Caco-2 (cell line): ENCODE data around the gene ELN. TPM values are rescaled to one million over a fixed set of nuclear protein-coding genes. Genes with fewer than 3 reads are reported as not detected.

Experiments
- BruUV-seq: library from RNA; stranded (reverse); fragments of 400-500 nt; replicated peaks from 2 replicates; lab custom pipeline; 2021; lab: Mats Ljungman, UMichigan
- CTCF ChIA-PET: fragments of 300-600 bp; sonication (Branson Sonifier 250); formaldehyde crosslinking; loops from one replicate; lab custom pipeline; 2022; ENCODE audit warnings: antibody characterized with exemption; lab: Charles Lee
- POLR2A ChIA-PET: fragments of 300-600 bp; sonication (Branson Sonifier 250); formaldehyde crosslinking; loops from one replicate; lab custom pipeline; 2022; ENCODE audit warnings: antibody characterized with exemption; lab: Charles Lee
- DNase-seq, 2 experiments: peaks; one replicate each; pipeline versions ENCODE4 v3.0.0 to v3.0.0-alpha.2; 2020 to 2022
- H3K27me3 ChIP-seq: replicated peaks from 2 replicates; pipeline ENCODE4 v1.6.0; 2011; ENCODE audit warnings: low read length; ENCODE audit not compliant: control insufficient read depth, insufficient read depth
- H3K36me3 ChIP-seq: 2 replicates; pipeline ENCODE4 v1.5.1; 2011; ENCODE audit warnings: low read length; ENCODE audit not compliant: control insufficient read depth, insufficient read depth
- H3K4me1 ChIP-seq: fragments of 250-450 bp; sonication (Bioruptor Pico); 2 replicates; pipeline ENCODE4 v1.5.1; 2020; ENCODE audit warnings: mild to moderate bottlenecking
- H3K4me3 ChIP-seq: 2 replicates; pipeline ENCODE4 v1.5.1; 2011; ENCODE audit warnings: low read depth, mild to moderate bottlenecking, control low read depth, low read length
- H3K9me3 ChIP-seq: fragments of 250-450 bp; sonication (Bioruptor Pico); 2 replicates; pipeline ENCODE4 v1.5.1; 2020; ENCODE audit warnings: mild to moderate bottlenecking, moderate library complexity
- H3K27ac Mint-ChIP-seq: one replicate; pipeline ENCODE4 v1.8.0; 2022; ENCODE audit warnings: mixed read lengths; ENCODE audit not compliant: unreplicated experiment
- H3K27me3 Mint-ChIP-seq: one replicate; pipeline ENCODE4 v1.8.0; 2022; ENCODE audit warnings: mixed read lengths; ENCODE audit not compliant: insufficient read depth, unreplicated experiment
- H3K36me3 Mint-ChIP-seq: one replicate; pipeline ENCODE4 v1.8.0; 2022; ENCODE audit warnings: mild to moderate bottlenecking, mixed read lengths; ENCODE audit not compliant: insufficient read depth, unreplicated experiment
- H3K4me1 Mint-ChIP-seq: one replicate; pipeline ENCODE4 v1.8.0; 2022; ENCODE audit warnings: low read depth, mixed read lengths; ENCODE audit not compliant: unreplicated experiment
- H3K4me3 Mint-ChIP-seq: one replicate; pipeline ENCODE4 v1.8.0; 2022; ENCODE audit warnings: mild to moderate bottlenecking, moderate library complexity, mixed read lengths; ENCODE audit not compliant: unreplicated experiment
- H3K9me3 Mint-ChIP-seq: one replicate; pipeline ENCODE4 v1.8.0; 2022; ENCODE audit warnings: mixed read lengths; ENCODE audit not compliant: unreplicated experiment
- CTCF ChIP-seq, 2 experiments: fragments of 200-600 bp in 1 of 2; IDR thresholded peaks; 1 replicate in 1 of 2; 2 replicates in 1 of 2; pipeline versions ENCODE4 v1.5.1 to v1.8.0; 2011 to 2022; ENCODE audit warnings: antibody characterized with exemption in 1 of 2, control low read depth in 1 of 2, inconsistent platforms in 1 of 2, low read depth in 1 of 2, low read length in 1 of 2, mild to moderate bottlenecking in 1 of 2, moderate library complexity in 1 of 2; ENCODE audit not compliant: insufficient read depth in 1 of 2, severe bottlenecking in 1 of 2, unreplicated experiment in 1 of 2
- intact Hi-C: fragments of 100-400 bp; cut with micrococcal nuclease; formaldehyde crosslinking; loops from one replicate; pipeline ENCODE4 v1.10.0; 2022; ENCODE audit not compliant: unreplicated experiment
- total RNA-seq: library from RNA; stranded (reverse); gene quantifications from 2 replicates; pipeline ENCODE4 v1.2.3, GENCODE V29; 2022

ELN gene
- total RNA-seq, 1 experiment from 2014 or later: not detected

- intact Hi-C loops: loop anchor here (2.0 to 5.0 kb wide), 2 partner anchors 113 to 332 kb away; no protein-coding TSS in a partner anchor
- DNase-seq: no peak
- no peak for TF ChIP-seq CTCF (IDR thresholded peaks at IDR 0.05; ENCODE audit: insufficient read depth in 1 of 2, low read depth in 1 of 2, low read length in 1 of 2, severe bottlenecking in 1 of 2, unreplicated experiment in 1 of 2)
- POLR2A ChIA-PET: no interaction called here
- no TSS peak for BruUV-seq
- Histone ChIP-seq H3K27me3 (no peaks in the 10 kb centered on the region), H3K4me1 (no peaks in the 10 kb centered on the region), H3K4me3 (no peak overlapping the region), H3K9me3 (no peaks in the 10 kb centered on the region), H3K36me3 (no peaks in the 10 kb centered on the region)
- no peak overlapping the region for H3K27ac Mint-ChIP-seq
- no peaks in the 10 kb centered on the region for H3K4me1 Mint-ChIP-seq
- H3K27me3 Mint-ChIP-seq: no peaks in the 10 kb centered on the region
- no peak overlapping the region for H3K4me3 Mint-ChIP-seq
- CTCF ChIA-PET: interaction anchor here (0.5 to 1.8 kb wide), 6 partner anchors 10 to 137 kb away, joined by 3 to 7 read pairs (median 3); partner anchors contain the start of gene LIMK1
- H3K9me3 Mint-ChIP-seq: no peaks in the 10 kb centered on the region
- H3K36me3 Mint-ChIP-seq: no peaks in the 10 kb centered on the region
Observed at GRCh38 chr7:74069086-74069541, 41.1 kb downstream of the ELN start.

- POLR2A ChIA-PET: no interaction called here
- no peak overlapping the region for H3K4me3 Mint-ChIP-seq
- Histone ChIP-seq H3K36me3 (no peaks in the 10 kb centered on the region), H3K4me3 (no peak overlapping the region), H3K4me1 (no peaks in the 10 kb centered on the region), H3K9me3 (no peaks in the 10 kb centered on the region), H3K27me3 (no peaks in the 10 kb centered on the region)
- no peak overlapping the region for H3K27ac Mint-ChIP-seq
- intact Hi-C loops: loop anchor here (2.0 to 5.0 kb wide), 2 partner anchors 112 to 331 kb away; no protein-coding TSS in a partner anchor
- BruUV-seq: no TSS peak
- H3K36me3 Mint-ChIP-seq: no peaks in the 10 kb centered on the region
- DNase-seq: no peak
- CTCF ChIA-PET: interaction anchor here (0.5 to 1.0 kb wide), 4 partner anchors 14 to 193 kb away, joined by 3 to 5 read pairs (median 4); partner anchors contain the start of gene LIMK1
- TF ChIP-seq CTCF (IDR thresholded peaks at IDR 0.05; ENCODE audit: insufficient read depth in 1 of 2, low read depth in 1 of 2, low read length in 1 of 2, severe bottlenecking in 1 of 2, unreplicated experiment in 1 of 2): no peak
- no peaks in the 10 kb centered on the region for H3K9me3 Mint-ChIP-seq
- no peaks in the 10 kb centered on the region for H3K27me3 Mint-ChIP-seq
- H3K4me1 Mint-ChIP-seq: no peaks in the 10 kb centered on the region
Observed at GRCh38 chr7:74069790-74070618, 42.0 kb downstream of the ELN start.

- Mint-ChIP-seq H3K9me3 (no peaks in the 10 kb centered on the region), H3K27ac (no peak overlapping the region), H3K27me3 (no peaks in the 10 kb centered on the region), H3K4me1 (no peaks in the 10 kb centered on the region), H3K4me3 (no peak overlapping the region), H3K36me3 (no peaks in the 10 kb centered on the region)
- no peaks in the 10 kb centered on the region for H3K27me3 ChIP-seq
- H3K4me1 ChIP-seq: no peaks in the 10 kb centered on the region
- no peak for TF ChIP-seq CTCF (IDR thresholded peaks at IDR 0.05; ENCODE audit: insufficient read depth in 1 of 2, low read depth in 1 of 2, low read length in 1 of 2, severe bottlenecking in 1 of 2, unreplicated experiment in 1 of 2)
- intact Hi-C loops: no loop called here
- H3K4me3 ChIP-seq: no peak overlapping the region
- DNase-seq: no peak
- POLR2A ChIA-PET: no interaction called here
- BruUV-seq: no TSS peak
- no peaks in the 10 kb centered on the region for H3K9me3 ChIP-seq
- H3K36me3 ChIP-seq: no peaks in the 10 kb centered on the region
- CTCF ChIA-PET: interaction anchor here (0.6 to 0.7 kb wide), 2 partner anchors 44 to 113 kb away, joined by 3 read pairs; no protein-coding TSS in a partner anchor
Observed at GRCh38 chr7:74070619-74070921, 42.6 kb downstream of the ELN start.
